ENCODE measurements around the gene SULT6B1. TPM values are rescaled to one million over a fixed set of nuclear protein-coding genes. Genes with fewer than 3 reads are reported as not detected.
"Not testable (repeated sequence)": the region's sequence is repeated elsewhere in the genome, so short reads cannot be mapped to it uniquely, and the experiment has no call there.

SULT6B1 gene
- total RNA-seq, 1 experiment from 2014 or later: not detected

GRCh38 chr2:37201766-37202165 lies 13.3 kb upstream of the SULT6B1 start:
- in situ Hi-C loops (cut with HindIII; ENCODE audit: low pct_unique_long_range_greater_than_20kb, low sequenced_read_pairs): no loop called here
- peak; percentile 28 for DNase-seq (ENCODE audit: low read depth, low spot score)

- DNase-seq (ENCODE audit: low read depth, low spot score): no peak
- in situ Hi-C loops (cut with HindIII; ENCODE audit: low pct_unique_long_range_greater_than_20kb, low sequenced_read_pairs): no loop called here
Observed at GRCh38 chr2:37201208-37201607, 12.7 kb upstream of the SULT6B1 start.

GRCh38 chr2:37198681-37199065 lies 10.2 kb upstream of the SULT6B1 start:
- in situ Hi-C loops (cut with HindIII; ENCODE audit: low pct_unique_long_range_greater_than_20kb, low sequenced_read_pairs): no loop called here
- DNase-seq (ENCODE audit: low read depth, low spot score): no peak

- in situ Hi-C loops (cut with HindIII; ENCODE audit: low pct_unique_long_range_greater_than_20kb, low sequenced_read_pairs): no loop called here
- peak; percentile 80 for DNase-seq (ENCODE audit: low read depth, low spot score)
Observed at GRCh38 chr2:37196320-37197195, 8.1 kb upstream of the SULT6B1 start, which contains the start of gene CEBPZOS. Gene CEBPZOS, plus strand, starts transcription at chr2:37196496. Its CDS starts 3,209 bp downstream, at chr2:37199705.

GRCh38 chr2:37195862-37196319 lies 7.4 kb upstream of the SULT6B1 start:
- DNase-seq (ENCODE audit: low read depth, low spot score); in situ Hi-C loops (cut with HindIII; ENCODE audit: low pct_unique_long_range_greater_than_20kb, low sequenced_read_pairs): not testable (repeated sequence)

- in situ Hi-C loops (cut with HindIII; ENCODE audit: low pct_unique_long_range_greater_than_20kb, low sequenced_read_pairs): no loop called here
- no peak for DNase-seq (ENCODE audit: low read depth, low spot score)
Observed at GRCh38 chr2:37192551-37192950, 4.1 kb upstream of the SULT6B1 start.

GRCh38 chr2:37191747-37192146 lies 3.3 kb upstream of the SULT6B1 start:
- in situ Hi-C loops (cut with HindIII; ENCODE audit: low pct_unique_long_range_greater_than_20kb, low sequenced_read_pairs): no loop called here
- no peak for DNase-seq (ENCODE audit: low read depth, low spot score)

- DNase-seq (ENCODE audit: low read depth, low spot score): no peak
- in situ Hi-C loops (cut with HindIII; ENCODE audit: low pct_unique_long_range_greater_than_20kb, low sequenced_read_pairs): no loop called here
Observed at GRCh38 chr2:37191253-37191652, 2.8 kb upstream of the SULT6B1 start.

- in situ Hi-C loops (cut with HindIII; ENCODE audit: low pct_unique_long_range_greater_than_20kb, low sequenced_read_pairs): no loop called here
Observed at GRCh38 chr2:37190290-37190689, 1.8 kb upstream of the SULT6B1 start.

GRCh38 chr2:37189452-37190153 lies 1.1 kb upstream of the SULT6B1 start:
- in situ Hi-C loops (cut with HindIII; ENCODE audit: low pct_unique_long_range_greater_than_20kb, low sequenced_read_pairs): no loop called here
- DNase-seq (ENCODE audit: low read depth, low spot score): peak; percentile 95

More at GRCh38 chr2:37190290-37190689, 1.8 kb upstream of the SULT6B1 start:
- peak; percentile 9 for DNase-seq (ENCODE audit: low read depth, low spot score)

GRCh38 chr2:37181726-37182684 lies 6.5 kb downstream of the SULT6B1 start:
- DNase-seq (ENCODE audit: low read depth, low spot score): peak; percentile 30
- in situ Hi-C loops (cut with HindIII; ENCODE audit: low pct_unique_long_range_greater_than_20kb, low sequenced_read_pairs): no loop called here

- DNase-seq (ENCODE audit: low read depth, low spot score): no peak
- in situ Hi-C loops (cut with HindIII; ENCODE audit: low pct_unique_long_range_greater_than_20kb, low sequenced_read_pairs): no loop called here
Observed at GRCh38 chr2:37180640-37181039, 7.8 kb downstream of the SULT6B1 start.

GRCh38 chr2:37180006-37180639 lies 8.3 kb downstream of the SULT6B1 start:
- DNase-seq (ENCODE audit: low read depth, low spot score): peak; percentile 40
- in situ Hi-C loops (cut with HindIII; ENCODE audit: low pct_unique_long_range_greater_than_20kb, low sequenced_read_pairs): no loop called here

- DNase-seq (ENCODE audit: low read depth, low spot score): no peak
- in situ Hi-C loops (cut with HindIII; ENCODE audit: low pct_unique_long_range_greater_than_20kb, low sequenced_read_pairs): no loop called here
Observed at GRCh38 chr2:37173741-37174140, 14.7 kb downstream of the SULT6B1 start.

- in situ Hi-C loops (cut with HindIII; ENCODE audit: low pct_unique_long_range_greater_than_20kb, low sequenced_read_pairs): no loop called here
Observed at GRCh38 chr2:37171624-37171950, 16.9 kb downstream of the SULT6B1 start.

GRCh38 chr2:37168217-37168981 lies 20.1 kb downstream of the SULT6B1 start:
- peak; percentile 78 for DNase-seq (ENCODE audit: low read depth, low spot score)
- in situ Hi-C loops (cut with HindIII; ENCODE audit: low pct_unique_long_range_greater_than_20kb, low sequenced_read_pairs): no loop called here

More at GRCh38 chr2:37171624-37171950, 16.9 kb downstream of the SULT6B1 start:
- no peak for DNase-seq (ENCODE audit: low read depth, low spot score)
